Measurements from ENCODE around the gene HACE1.

HACE1 gene

DNA sequence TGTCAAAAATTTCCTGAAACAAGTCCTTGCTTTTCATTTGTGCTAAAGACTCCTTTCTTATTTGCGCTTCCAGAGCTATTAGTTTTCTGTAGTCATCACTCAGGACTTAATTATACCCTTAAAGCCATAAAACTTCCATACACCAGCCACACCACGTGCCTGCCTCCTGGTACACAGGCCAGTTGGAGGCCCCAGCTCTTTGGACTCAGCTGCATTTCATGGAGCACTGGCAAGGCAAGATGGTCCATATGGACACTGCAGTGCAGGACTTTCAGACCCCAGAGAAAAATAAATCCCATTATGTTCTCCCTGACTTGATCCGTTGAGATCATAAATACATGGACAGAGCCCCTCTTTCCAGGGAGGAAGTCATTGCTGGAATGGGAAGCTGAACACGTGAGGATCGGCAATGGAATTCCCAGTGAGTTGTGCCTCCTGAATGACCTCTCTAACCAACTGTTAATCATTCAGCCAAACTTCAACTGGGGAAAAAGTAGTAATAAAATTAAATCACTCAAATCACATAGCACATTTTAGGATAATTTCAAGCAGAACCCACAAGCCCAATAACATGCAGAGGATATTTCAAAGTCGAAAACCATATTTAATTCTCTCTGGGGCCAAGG, 173.1 kb downstream of the HACE1 start:
- no peak for DNase-seq

DNA sequence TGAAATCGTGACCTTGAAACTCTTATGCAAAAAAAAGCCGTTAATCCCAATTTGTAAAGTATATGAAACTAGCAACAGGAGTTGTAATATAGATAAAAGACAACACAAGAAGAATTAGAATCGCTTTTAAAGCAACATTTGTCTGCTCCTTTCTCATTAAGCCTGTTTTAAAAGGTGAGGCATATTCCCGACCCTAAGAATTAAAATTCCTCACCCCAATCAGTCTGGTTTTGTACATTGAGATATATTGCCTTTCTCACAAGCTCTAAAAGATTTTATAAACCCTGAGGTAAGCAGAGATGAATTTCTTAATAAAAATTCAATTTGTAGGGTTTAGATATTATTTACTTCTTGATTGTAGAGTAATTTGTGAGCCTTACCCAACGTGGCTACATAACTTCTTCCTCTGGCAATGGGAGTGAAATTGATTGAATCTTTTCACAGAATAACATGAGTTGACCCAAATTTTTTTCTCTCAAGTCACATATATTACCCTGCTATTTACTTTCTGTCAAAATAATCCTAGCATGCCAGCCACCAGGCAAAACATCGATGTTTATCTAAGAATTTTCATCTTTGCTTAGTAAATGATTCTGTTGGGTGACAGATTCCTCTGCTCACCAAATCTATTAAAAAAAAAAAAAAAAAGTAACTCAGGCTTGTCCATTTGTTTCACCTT, 173.7 kb downstream of the HACE1 start:
- no peak for DNase-seq

DNA sequence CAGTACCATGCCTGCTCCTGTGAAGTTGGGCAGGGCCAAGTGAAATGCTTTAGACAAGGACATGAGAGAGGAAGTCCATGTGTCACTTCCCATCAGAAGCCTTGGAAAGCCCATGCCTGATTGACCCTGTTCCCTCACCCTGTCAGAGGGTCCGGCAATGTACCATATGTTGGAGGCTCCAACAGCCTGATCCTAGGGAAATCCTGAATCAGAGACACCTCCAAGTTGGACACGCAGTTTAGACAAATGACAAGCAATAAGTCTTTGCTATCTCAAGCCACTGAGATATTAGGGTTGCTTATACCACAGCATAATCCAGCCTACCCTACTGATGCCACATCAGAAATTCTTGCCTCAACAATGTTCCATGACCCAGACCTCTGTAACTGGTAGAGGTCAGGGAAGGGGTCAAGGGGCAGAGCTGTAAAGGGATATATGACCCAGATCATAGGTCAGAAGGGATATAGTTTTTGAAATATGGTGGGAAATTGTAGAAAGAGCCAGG, 174.8 kb downstream of the HACE1 start:
- DNase-seq = no peak

GRCh38 chr6:104683809-104684208, 175.9 kb downstream of the HACE1 start:
- no peak for DNase-seq

GRCh38 chr6:104682722-104683643, 176.7 kb downstream of the HACE1 start:
- peak; percentile 59 for DNase-seq

DNA sequence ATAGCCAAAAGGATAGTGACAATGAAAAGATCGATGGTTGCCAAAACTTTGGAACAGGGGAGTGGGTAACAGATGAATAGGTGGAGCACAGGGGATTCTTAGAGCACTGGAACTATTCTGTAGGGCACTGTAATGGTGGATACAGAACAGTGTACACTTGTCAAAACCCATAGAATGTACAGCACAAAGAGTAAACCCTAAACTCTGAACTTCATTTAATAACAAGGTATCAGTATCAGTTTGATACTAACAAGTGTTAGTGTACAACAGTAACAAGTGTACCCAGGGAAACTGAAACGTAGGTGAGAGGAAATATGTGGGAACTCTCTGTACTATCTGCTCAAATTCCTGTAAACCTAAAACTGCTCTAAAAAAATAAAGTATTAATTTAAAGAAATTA, 179.2 kb downstream of the HACE1 start:
- no peak for DNase-seq

GRCh38 chr6:104679971-104680370, 179.7 kb downstream of the HACE1 start:
- DNase-seq = no peak

Measured in CD4-positive, alpha-beta T cell treated with Interleukin-4 for 4 hours (primary cell).